Ishikawa (cell line): ENCODE data around the gene TBC1D2.
A peak's percentile ranks its signal among the peaks of the same experiment; 100 is the strongest.

Source experiments
- CEBPB ChIP-seq: IDR thresholded peaks from 2 replicates; pipeline ENCODE4 v1.6.1; 2012
- CREB1 ChIP-seq: IDR thresholded peaks from 2 replicates; pipeline ENCODE4 v1.6.1; 2012; ENCODE audit warnings: low read depth
- EGR1 ChIP-seq: IDR thresholded peaks from 2 replicates; pipeline ENCODE4 v1.6.1; 2012
- EP300 ChIP-seq: IDR thresholded peaks from 2 replicates; pipeline ENCODE4 v1.6.1; 2012; ENCODE audit warnings: borderline replicate concordance
- FOXM1 ChIP-seq: IDR thresholded peaks from 2 replicates; pipeline ENCODE4 v1.6.1; 2012; ENCODE audit warnings: low read depth, borderline replicate concordance
- MAX ChIP-seq: IDR thresholded peaks from 2 replicates; pipeline ENCODE4 v1.6.1; 2012
- NFIC ChIP-seq: IDR thresholded peaks from 2 replicates; pipeline ENCODE4 v1.6.1; 2012
- RAD21 ChIP-seq: IDR thresholded peaks from 2 replicates; pipeline ENCODE4 v1.6.1; 2012; ENCODE audit warnings: low read depth
- REST ChIP-seq: IDR thresholded peaks from 2 replicates; pipeline ENCODE4 v1.6.1; 2012; ENCODE audit warnings: low read depth, mild to moderate bottlenecking
- TAF1 ChIP-seq: IDR thresholded peaks from 2 replicates; pipeline ENCODE4 v1.6.1; 2012; ENCODE audit warnings: low read depth, mild to moderate bottlenecking
- TCF12 ChIP-seq: IDR thresholded peaks from 2 replicates; pipeline ENCODE4 v1.6.1; 2012; ENCODE audit warnings: low read depth
- TEAD4 ChIP-seq: IDR thresholded peaks from 2 replicates; pipeline ENCODE4 v1.6.1; 2012
- USF1 ChIP-seq: IDR thresholded peaks from 2 replicates; pipeline ENCODE4 v1.6.1; 2012
- YY1 ChIP-seq: IDR thresholded peaks from 2 replicates; pipeline ENCODE4 v1.6.1; 2012; ENCODE audit warnings: low read depth
- ZBTB7A ChIP-seq: IDR thresholded peaks from 2 replicates; pipeline ENCODE4 v1.6.1; 2012; ENCODE audit warnings: low read depth

The TBC1D2 gene

GRCh38 chr9:98222885-98223691 lies 32.4 kb downstream of the TBC1D2 start:
- TF ChIP-seq REST, result no peak
- no peak for TF ChIP-seq USF1
- TF ChIP-seq TEAD4, result peak; percentile 99
- no peak for TF ChIP-seq EGR1
- no peak for TF ChIP-seq ZBTB7A
- peak; percentile 87 for TF ChIP-seq CEBPB
- TF ChIP-seq YY1, result 0 out of 2 replicates have a peak, but pooled peaks have one; percentile 50
- TF ChIP-seq TCF12, result peak; percentile 97
- peak; percentile 56; the same call in 1 of the 2 replicates for TF ChIP-seq MAX
- TF ChIP-seq TAF1, result no peak
- peak; percentile 98 for TF ChIP-seq EP300
- peak; percentile 89; the same call in 1 of the 2 replicates for TF ChIP-seq FOXM1
- no peak for TF ChIP-seq CREB1
- no peak for TF ChIP-seq RAD21
- TF ChIP-seq NFIC, result peak; percentile 92

GRCh38 chr9:98220911-98221310 lies 34.5 kb downstream of the TBC1D2 start:
- TF ChIP-seq TEAD4, result no peak
- no peak for TF ChIP-seq TCF12
- no peak for TF ChIP-seq MAX
- no peak for TF ChIP-seq EGR1
- no peak for TF ChIP-seq REST
- no peak for TF ChIP-seq NFIC
- TF ChIP-seq CREB1, result no peak
- TF ChIP-seq YY1, result no peak
- no peak for TF ChIP-seq ZBTB7A

GRCh38 chr9:98219794-98220370 lies 35.6 kb downstream of the TBC1D2 start:
- no peak for TF ChIP-seq NFIC
- TF ChIP-seq FOXM1, result no peak
- no peak for TF ChIP-seq ZBTB7A
- no peak for TF ChIP-seq TEAD4
- TF ChIP-seq CREB1, result no peak
- no peak for TF ChIP-seq YY1
- TF ChIP-seq EGR1, result no peak
- no peak for TF ChIP-seq CEBPB
- no peak for TF ChIP-seq USF1
- TF ChIP-seq EP300, result no peak
- no peak for TF ChIP-seq TAF1
- no peak for TF ChIP-seq REST

GRCh38 chr9:98219364-98219716 lies 36.1 kb downstream of the TBC1D2 start:
- TF ChIP-seq CREB1 (0 out of 2 replicates have a peak, but pooled peaks have one; percentile 19), YY1 (no peak)
